Activated CD4-positive, alpha-beta T cell treated with anti-CD3 and anti-CD28 coated beads, Interleukin-2, amount 50 U/mL, for 16 hours (primary cell): Measurements from ENCODE around the gene DUSP16.
"Not testable (repeated sequence)": the region's sequence is repeated elsewhere in the genome, so short reads cannot be mapped to it uniquely, and the experiment has no call there.

Source experiments
- DNase-seq: peaks from one replicate; pipeline ENCODE4 v3.0.0-alpha.2; 2020

DUSP16 gene, protein sequence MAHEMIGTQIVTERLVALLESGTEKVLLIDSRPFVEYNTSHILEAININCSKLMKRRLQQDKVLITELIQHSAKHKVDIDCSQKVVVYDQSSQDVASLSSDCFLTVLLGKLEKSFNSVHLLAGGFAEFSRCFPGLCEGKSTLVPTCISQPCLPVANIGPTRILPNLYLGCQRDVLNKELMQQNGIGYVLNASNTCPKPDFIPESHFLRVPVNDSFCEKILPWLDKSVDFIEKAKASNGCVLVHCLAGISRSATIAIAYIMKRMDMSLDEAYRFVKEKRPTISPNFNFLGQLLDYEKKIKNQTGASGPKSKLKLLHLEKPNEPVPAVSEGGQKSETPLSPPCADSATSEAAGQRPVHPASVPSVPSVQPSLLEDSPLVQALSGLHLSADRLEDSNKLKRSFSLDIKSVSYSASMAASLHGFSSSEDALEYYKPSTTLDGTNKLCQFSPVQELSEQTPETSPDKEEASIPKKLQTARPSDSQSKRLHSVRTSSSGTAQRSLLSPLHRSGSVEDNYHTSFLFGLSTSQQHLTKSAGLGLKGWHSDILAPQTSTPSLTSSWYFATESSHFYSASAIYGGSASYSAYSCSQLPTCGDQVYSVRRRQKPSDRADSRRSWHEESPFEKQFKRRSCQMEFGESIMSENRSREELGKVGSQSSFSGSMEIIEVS

DNA sequence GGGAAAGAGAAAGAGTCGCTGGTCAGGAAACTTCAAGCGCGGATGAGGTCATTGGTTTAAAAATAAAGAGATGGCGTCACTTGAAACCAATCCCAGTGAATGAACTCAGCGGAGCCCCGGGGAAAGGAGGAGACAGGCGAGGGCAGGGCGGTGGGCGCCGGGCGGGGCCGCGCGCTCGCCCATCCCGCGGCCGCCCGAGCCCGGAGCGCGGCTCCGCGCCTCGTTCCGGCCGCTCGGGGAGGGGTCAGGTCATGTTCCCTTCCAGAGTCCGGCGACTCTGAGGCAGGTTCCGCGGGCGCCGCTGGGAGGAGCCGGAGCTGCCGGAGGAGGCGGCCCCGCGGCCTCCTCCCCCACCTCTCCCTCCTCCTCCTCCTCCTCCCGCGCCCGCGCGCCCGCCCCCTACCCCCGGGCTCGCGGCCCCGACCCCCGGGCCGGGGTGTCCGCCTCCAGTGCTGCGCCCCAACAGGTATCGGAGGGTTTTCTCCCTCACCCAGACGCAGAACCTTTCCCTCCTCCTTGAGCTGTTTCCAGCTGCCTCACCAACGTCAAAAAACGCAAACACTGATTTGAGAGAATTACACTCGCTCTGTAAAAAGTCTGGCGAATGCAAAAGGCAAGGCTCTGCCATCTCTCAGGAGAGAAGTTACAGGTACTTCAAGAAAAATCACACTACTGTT is at the start of gene DUSP16:
Gene DUSP16, minus strand, starts transcription at position 279 of the 677 bp plus-strand sequence. CDS start 41,765 bp downstream, outside the sequence.
- peak; percentile 91 for DNase-seq

DNA sequence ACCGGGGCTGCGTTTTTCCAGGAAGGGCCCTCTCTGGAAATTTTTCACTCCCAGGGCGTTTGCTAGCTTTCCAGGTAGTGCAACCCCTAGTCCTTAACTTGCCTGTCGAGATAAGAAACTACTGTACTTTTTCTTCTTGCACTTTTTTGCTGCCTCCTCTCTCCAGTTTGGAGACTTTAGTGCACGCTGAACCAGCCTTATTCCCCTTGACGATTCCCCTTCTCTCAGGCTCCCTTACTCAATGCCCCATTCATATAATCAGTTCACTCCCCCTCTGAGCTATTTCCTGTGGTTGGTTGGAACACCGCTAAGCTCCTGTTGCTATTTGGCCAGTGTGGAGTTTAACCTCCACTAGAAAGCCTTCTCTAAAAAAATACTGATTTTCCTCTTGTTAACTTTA is 49.7 kb upstream of the DUSP16 start:
- peak; percentile 58 for DNase-seq

DNA sequence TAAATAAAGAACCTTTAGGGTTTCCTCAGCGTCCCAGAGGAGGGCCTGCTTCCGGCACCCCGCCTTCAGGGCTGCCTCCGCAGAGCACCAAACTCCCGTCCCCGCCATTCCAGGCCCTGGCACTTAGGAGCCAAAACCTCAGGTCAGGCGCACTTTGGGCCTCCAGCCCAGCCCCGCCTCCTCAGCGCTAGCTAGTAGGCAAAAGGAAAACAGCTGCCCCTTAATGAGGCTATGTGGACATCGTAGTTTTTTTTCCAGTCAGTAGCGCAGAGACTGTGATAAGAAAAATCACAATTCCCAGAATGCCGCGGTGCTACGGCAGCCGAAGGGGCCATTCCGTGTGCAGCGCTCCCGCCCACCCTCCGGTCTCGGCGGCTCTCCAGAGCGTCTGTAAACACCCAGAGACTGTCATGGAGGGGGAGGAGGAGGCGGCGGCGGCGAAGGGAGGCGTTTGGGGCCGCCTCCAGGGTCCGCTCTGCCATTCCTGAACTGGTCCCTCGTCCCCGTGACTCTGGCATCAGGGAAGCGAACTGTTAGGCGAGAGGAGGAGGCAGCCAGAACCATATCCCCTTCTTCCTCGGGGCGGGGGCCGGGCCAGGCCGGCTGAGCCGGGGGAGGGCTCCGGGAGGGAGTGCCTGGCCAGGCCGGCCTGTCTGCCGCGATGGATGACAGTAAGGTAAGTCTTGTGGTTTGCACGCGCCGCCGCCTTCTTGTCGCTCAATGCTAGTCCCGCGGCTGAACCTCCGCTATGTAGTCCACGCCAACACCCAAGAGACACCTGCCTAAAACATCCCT is 49.0 kb upstream of the DUSP16 start, which contains the start of gene CREBL2:
Gene CREBL2, plus strand, starts transcription at position 365 of the 795 bp plus-strand sequence. Its CDS starts 297 bp downstream, at position 662.
- DNase-seq = peak; percentile 85

DNA sequence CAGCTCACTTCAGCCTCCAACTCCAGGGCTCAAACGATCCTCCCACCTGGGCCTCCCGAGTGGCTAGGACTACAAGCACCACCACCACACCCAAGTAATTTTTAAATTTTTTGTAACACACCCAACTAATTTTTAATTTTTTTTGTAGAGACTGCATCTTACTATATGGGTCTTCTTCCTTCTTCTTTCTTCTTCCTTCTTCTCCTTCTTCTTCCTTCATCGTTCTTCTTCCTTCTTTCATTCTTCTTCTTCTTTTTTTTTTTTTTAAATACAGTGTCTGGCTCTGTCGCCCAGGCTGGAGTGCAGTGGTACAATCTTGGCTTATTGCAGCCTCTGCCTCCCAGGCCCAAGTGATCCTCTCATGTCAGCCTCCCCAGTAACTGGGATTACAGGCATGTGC is 48.0 kb upstream of the DUSP16 start:
- no peak for DNase-seq

DNA sequence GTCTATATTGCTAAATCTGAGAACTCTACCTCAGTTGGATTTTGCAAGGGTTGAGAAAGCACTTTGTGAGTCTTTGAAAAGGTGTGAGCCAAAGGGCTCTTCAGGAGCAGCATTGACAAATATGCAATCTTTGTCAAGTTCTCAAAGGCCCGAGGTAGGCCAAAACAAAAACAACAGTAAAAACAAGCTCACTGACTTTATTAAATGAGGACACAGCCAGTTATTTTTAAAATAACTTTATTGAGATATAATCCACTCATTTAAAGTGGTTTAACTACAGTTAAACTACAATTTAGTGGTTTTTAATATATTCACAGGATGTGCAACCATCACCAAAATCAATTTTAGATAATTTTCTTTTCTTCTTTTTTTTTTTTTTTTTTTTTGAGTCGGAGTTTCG is 47.0 kb upstream of the DUSP16 start:
- DNase-seq = no peak

DNA sequence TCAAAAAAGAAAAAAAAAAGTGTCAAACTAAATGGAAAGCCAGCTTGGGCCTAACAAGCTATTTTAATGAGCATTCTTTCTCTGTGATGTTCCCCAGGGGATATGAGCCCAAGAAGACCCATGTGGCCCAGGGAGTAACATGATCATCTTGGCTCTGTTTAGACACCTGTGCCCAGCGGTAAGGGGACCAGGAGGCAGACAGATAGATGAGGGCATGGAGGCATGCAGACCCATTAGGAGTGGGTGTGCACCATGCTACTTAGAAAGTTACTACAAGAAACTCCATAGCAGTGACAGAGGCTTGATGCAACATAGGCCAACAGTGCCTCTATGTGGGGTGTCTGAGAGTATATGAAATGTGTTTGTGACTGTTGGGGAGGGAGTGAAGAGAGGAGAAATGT is 45.9 kb upstream of the DUSP16 start:
- peak; percentile 31 for DNase-seq

DNA sequence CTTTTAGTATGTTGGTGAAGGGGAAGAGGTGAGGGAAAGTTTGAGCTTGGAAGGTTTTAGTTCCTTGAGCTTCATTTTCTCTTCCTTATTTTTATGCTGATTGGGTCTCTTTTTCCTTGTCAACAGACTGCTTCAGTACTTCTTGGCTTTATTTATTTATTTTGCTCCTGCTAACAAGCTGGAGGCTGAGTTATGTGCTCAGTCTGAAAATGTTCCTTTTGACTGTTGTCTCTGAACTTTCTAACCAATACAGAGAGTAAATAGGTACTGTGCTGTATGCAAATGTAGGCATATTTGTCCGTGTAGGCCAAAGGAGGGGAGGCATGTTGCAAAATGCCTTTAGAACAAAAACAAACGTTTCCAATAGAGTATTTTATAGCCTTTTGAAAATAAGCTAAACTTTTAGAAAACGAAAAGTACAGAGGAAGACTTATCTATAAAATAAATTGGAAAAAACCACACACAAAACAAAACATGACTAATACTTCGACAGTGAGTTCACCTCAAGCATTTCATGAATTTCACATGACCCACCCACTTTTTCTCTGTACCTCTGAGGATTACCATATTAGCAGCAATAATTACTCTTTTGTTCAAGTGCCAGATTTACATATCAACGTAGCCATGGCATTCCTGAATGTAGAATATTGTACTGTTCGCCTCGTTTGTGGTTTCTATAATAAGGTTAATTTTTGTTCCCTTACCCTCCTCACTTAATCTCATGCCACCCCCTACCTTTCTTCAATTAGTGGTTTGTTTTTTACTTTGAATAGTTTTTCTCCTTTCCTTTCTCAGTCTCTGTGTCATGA is 44.3 kb upstream of the DUSP16 start:
- DNase-seq = peak; percentile 60

DNA sequence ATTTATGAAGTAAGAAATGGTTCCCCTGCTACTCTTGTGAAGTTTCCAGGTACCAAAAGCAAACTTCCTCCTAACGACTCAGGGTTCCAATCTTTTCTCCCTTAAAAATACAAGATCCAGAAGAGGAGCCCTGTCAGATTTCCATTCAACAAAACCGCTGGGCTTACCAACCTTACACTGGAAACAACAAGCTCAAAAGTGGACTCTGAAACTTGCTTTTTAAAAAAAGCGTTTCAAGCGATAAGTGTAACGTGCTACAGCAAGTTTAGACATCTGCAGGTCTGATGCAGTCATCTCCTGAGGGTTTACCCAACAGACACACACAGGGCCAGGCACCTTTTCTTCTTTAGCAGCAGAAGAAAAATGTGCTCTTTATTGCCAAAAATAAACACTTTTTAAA is 42.1 kb upstream of the DUSP16 start:
- DNase-seq = no peak

DNA sequence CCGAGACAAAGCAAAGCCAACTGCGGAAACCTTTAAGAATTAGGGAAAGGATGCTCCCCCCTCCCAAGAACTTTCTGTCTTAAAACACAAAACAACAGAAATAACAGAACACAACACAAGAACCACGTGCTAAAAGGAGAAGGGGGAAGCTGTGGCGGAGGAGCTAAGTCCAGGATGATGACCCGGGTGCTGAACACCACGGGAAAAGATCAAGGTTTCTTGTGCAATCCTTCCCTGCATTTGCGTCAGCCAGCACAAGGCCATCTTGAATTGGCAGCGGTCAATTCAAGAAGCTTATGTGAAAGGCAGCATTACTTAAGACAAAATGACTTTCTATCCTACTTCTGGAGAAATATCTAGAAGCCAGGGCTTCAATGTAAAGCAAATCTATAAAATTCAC is 38.0 kb upstream of the DUSP16 start:
- no peak for DNase-seq

DNA sequence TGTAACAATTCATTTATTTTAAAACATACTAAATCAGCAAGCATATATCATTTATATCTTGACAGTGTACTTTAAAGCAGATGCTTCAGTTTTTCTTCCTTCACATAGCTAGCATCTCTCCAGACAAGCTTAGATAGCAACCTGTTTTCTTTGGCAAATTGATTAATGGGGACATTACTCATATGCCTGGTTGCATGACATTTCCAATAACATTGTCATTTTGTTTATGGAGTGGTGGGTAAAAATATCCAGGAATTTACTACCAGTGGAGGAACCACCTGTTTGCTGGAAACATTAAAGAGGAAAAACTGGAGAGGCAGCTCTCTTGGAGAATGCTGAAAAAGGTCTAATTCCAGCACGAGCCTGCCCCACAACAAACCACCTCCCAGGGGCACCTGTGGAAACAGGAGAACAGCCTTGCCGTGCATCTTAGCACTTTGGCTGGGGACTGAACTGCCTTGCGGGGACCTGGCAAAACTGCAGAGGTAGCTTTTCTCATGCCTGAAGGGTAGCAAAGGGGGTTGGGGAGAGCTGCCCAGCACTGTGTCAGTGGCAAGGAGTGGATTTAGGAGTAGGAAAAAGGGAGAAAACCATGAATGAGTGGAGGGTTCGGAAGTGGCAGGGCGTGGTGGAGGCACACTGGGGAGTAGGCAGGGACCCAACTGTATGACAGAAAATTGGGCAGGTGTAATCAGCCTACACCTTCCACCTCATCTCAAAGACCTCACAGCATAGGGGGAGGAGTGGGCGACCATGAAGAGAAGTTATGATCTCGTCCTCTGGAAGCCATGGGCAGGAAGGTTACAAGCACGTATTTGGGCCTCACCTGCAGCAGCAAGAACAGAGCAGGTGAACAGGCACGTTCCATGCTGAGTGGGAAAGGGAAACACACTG is 37.3 kb upstream of the DUSP16 start:
- no peak for DNase-seq

DNA sequence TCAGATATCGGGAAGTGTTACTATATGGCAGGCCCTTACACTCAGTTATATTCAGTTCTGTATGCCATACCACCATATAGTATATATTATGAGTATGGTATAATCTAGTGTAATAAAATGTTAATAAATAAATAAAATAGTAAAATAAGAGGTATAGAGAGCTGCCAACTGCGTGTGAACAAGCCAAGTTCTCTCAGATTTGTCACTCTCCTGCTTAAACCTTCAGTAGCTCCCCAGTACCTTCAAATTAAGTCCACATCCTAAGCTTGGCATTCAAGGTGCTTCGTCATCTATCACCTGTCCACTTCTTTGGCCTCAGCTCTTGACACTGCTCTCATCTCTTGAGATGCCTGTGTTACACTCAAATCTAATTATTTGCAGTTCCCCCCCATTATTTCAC is 36.2 kb upstream of the DUSP16 start:
- no peak for DNase-seq

DNA sequence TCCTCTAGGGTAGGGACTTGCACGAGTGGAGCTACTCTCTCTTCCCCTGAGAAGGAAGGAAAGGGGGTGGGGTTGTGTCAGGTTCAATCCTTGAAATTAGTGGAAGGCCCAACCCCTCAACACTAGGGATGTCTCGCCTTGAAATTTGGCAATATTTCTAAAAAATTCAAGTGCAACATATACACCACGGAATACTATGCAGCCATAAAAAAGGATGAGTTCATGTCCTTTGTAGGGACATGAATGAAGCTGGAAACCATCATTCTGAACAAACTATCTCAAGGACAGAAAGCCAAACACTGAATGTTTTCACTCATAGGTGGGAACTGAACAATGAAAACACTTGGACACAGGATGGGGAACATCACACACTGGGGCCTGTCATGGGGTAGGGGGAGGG is 33.9 kb upstream of the DUSP16 start:
- DNase-seq = not testable (repeated sequence)

DNA sequence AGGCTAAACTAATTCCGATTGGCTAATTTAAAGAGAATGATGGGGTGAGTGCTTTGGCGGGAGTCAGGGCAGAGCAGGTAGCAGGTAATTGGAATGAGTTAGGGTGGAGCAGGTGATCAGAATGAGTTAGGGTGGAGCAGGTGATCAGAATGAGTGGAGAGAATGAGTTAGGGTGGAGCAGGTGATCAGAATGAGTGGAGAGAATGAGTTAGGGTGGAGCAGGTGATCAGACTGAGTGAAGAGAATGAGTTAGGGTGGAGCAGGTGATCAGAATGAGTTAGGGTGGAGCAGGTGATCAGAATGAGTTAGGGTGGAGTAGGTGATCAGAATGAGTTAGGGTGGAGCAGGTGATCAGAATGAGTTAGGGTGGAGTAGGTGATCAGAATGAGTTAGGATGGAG is 33.3 kb upstream of the DUSP16 start:
- DNase-seq = not testable (repeated sequence)

DNA sequence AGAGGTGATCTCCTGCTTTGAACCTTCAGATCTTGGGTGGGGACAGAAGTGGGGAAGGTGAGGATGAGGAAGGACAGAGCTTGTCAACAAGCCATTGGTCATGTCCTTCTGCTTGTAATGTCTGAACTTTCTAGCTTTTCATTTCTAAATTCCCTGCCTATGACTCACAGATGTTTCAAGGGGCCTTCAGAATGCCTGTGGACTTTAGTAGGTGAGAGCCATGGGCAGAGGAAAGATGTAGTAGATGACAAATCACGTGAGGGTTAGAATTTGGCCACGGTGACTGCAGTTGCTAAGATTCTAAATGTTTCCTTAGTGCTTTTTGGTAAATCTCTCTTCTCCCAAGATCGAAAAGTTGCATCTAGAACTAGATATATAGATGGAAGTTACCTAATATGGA is 30.3 kb upstream of the DUSP16 start:
- DNase-seq = no peak

DNA sequence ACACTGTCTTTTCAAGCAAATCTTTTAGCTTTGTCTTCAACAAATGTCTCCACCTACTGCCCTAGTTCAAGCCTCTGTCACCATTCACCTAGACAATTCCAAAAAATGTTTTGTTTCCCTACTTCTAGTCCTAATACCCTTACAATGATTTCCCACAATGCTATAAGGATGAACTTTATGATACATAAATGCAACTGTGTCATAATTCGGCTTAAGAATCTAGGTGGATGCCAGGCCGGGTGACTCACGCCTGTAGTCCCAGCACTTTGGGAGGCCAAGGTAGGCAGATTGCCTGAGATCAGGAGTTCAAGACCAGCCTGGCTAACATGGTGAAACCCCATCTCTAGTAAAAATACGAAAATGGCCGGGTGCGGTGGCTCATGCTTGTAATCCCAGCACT is 28.3 kb upstream of the DUSP16 start:
- no peak for DNase-seq

DNA sequence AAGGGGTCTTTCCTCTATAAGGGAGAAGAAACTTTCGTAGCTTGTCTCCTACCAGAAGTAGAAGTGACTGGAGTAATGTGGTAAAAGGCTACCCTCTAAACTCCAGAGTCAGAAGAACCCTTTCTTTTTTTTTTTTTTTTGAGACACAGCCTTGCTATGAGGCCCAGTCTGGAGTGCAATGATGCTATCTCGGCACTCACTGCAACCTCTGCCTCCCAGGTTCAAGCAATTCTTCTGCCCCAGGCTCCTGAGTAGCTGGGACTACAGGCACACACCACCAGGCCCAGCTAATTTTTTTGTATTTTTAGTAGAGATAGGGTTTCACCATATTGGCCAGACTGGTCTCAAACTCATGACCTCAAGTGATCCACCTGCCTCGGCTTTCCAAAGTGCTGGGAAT is 25.8 kb upstream of the DUSP16 start:
- DNase-seq = not testable (repeated sequence)

DNA sequence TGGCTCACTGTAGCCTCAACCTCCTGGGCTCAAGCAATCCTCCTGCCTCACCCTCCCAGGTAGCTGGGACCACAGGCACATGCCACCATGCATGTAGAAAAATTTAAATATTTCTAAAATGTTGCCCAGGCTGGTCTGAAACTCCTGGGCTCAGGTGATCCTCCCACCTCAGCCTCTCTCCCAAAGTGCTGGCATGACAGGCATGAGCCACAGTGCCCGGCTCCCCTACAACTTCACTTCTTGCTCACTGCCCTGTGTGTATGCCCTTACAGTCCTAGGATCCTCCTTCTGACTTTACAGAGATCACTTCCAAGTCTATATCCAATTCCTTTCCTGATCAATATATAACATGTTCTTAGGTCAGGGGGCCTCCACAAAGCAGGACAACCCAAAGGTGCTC is 25.2 kb upstream of the DUSP16 start:
- DNase-seq = no peak

DNA sequence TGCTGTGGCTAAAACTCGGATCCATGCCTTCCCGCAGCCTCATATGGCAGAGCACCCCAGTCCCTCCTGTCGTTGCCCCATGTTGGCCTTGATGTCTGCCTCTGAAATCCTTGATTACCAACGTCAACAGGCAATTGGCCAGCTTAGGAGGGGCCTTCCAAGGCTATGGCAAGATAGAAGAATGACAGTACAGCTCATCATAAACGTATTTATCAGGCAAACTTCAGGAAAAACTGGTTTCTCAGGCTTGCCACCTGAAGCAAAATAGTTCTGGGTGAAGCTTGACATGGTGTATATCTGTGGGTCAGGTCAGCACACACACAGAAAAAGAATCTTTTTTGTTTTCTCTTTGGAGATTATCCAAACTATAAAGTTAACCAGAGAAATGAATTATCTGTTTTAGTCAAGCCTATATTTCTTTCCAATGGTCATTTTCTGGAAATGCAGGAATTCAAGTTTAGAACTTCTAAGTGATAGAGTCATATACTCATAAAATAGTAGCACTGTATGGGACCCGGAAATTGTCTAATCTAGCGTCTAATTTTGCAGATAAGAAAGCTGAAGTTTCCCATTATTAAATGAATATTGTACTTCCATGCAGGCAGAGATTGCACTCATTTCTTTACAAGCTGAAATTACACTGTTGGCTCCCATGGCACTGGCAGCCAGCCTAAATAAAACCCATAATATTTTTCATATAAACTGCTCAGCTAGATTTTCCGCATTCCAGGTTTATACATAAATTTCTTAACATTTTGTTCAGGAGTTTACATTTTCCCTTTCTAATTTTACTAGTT is 24.4 kb upstream of the DUSP16 start:
- DNase-seq = no peak

DNA sequence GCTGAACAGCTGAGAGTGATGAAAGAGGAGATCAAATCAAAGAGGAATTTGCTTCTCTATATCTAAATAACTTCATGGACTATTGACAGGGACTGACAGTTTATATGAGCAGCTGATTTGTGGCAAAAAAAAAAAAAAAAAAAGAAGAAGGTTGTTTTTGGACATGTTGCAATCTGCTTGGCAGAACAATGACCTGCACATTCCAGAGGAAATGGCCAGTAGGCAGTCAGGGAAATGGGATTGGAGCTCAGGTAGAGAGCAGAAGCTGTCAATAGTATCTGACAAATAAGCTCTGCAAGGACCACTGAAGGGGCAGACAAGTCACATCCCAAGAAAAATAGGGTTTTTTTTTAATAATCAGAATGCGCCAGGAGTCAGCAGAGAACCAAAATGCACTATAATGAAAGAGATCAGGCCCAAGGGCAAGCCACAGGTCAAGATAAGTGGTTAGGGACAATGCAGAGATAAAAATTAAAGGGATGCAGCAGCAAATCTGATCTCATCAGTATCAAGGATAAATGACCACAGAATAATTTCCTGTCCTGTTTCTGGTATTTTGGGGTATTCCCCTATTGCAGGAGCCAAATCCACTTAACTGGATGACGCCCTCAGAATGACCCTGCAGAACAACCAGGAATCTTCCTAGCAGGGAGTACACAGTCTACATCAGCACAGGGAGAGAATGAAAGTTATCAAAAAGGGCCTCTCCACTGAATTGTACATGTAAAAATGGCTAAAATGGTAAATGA is 22.6 kb upstream of the DUSP16 start:
- no peak for DNase-seq
